Neural progenitor cell (in vitro differentiated cells): Measurements from ENCODE around the gene SYNDIG1L.

Source experiments
- EZH2 ChIP-seq: fragments of 200-600 bp; sonication (generic); IDR thresholded peaks from 2 replicates; pipeline ENCODE4 v1.6.1; 2017; ENCODE audit warnings: antibody characterized with exemption, mild to moderate bottlenecking, moderate library complexity
- EZH2phosphoT487 ChIP-seq: fragments of 200-600 bp; sonication (generic); IDR thresholded peaks from 2 replicates; pipeline ENCODE4 v1.6.1; 2017; ENCODE audit warnings: antibody characterized with exemption
- TF ChIP-seq, protein P1 (sequence below): fragments of 200-600 bp; sonication (generic); IDR thresholded peaks from 2 replicates; pipeline ENCODE4 v1.5.1; 2017; ENCODE audit warnings: antibody characterized with exemption, mild to moderate bottlenecking

DNA sequence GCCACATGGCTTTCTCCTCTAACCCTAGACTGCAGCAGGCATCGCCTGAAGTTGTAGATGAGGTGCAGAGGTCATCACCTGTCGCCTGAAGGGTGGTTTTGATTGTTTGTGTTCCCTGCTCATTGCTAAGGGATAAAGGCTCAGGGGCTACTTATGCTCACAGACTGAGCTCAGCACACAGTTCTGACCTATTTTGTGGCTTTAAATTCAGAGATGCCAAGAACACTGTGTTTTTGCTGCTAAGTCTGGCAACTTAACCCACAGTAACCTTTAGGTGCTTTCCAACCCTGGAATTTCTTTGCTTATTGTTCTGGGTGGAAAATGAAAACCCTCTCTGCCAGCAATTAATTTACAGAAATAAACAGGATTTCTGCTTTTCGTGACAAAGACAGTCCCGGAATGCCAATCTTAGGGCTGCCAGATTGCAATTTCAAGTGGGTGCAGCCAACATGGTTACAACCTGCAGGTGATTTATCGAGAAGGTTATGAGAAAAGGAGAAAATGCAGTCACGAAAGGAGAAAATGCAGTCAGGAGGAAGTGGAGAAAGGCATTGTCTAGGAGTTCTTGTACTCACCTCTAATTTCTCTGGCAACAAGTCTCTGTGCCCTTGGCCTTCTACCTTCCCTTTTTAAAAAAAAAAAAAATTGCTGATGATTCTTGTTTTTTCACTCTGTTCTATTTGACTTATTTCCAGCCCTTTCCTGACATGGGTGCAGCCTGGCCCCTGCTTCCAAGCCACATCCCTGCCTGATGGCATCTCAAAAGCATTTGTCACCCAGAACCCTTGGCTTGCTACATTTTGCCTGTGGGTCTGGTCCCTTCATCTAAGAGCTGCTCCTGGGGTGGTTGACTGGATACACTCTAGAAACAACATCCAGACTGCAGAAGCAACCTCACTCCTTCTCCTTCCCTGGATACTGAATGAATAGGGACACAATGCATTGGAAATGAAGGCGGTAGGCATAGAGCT, 43.8 kb upstream of the SYNDIG1L start:
- TF ChIP-seq, protein P1, sequence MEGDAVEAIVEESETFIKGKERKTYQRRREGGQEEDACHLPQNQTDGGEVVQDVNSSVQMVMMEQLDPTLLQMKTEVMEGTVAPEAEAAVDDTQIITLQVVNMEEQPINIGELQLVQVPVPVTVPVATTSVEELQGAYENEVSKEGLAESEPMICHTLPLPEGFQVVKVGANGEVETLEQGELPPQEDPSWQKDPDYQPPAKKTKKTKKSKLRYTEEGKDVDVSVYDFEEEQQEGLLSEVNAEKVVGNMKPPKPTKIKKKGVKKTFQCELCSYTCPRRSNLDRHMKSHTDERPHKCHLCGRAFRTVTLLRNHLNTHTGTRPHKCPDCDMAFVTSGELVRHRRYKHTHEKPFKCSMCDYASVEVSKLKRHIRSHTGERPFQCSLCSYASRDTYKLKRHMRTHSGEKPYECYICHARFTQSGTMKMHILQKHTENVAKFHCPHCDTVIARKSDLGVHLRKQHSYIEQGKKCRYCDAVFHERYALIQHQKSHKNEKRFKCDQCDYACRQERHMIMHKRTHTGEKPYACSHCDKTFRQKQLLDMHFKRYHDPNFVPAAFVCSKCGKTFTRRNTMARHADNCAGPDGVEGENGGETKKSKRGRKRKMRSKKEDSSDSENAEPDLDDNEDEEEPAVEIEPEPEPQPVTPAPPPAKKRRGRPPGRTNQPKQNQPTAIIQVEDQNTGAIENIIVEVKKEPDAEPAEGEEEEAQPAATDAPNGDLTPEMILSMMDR, result no peak
- no peak for TF ChIP-seq EZH2phosphoT487
- no peak for TF ChIP-seq EZH2
